Activated T-cell treated with anti-CD3 and anti-CD28 coated beads for 48 hours (primary cell): Measurements from ENCODE around the gene PCYOX1L.

Experiments used
- DNase-seq: peaks from one replicate; pipeline ENCODE4 v3.0.0-alpha.2; 2020; ENCODE audit warnings: low read depth

The PCYOX1L gene

GRCh38 chr5:149407323-149408251, 49.7 kb downstream of the PCYOX1L start:
- no peak for DNase-seq

- no peak for DNase-seq
Measured at GRCh38 chr5:149408252-149409099, 50.6 kb downstream of the PCYOX1L start.

- no peak for DNase-seq
Measured at GRCh38 chr5:149409268-149409948, 51.6 kb downstream of the PCYOX1L start.

GRCh38 chr5:149410071-149410470, 52.2 kb downstream of the PCYOX1L start:
- DNase-seq = no peak

GRCh38 chr5:149410721-149411432, 53.0 kb downstream of the PCYOX1L start:
- no peak for DNase-seq

GRCh38 chr5:149411738-149412519, 54.1 kb downstream of the PCYOX1L start:
- no peak for DNase-seq

DNA sequence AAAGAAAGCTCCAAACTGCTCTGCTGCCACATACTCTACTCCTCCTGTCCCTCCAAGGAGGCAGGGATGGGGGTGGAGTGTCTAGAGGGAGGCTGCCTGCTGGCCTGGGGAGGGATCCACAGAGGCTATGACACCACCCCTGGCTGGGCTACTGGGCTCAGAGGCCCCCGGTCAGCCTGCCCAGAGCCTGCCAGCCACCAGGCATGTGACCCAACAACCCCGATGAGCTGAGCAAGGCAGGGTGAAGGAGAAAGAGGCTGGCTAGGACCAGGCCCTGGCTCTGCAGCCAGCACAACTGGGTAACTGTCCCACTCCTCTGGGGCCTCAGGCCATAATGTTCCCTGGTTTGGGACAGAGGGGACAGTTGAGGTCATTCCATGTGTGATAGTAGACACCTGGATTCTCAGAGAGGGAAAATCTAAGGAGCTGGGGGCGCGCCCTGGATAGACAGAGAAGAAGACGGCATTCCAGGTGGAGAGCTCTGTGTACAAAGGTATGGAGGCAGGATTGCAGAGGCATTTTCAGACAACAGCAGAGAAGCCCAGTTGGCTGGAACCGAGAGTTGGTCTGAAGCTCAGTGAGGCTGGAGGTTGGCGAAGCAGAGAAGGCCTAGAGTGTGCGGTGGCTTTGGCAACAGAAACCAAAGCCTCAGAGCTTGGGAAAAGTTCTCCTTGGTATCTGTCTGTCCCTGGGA, 55.1 kb downstream of the PCYOX1L start:
- no peak for DNase-seq

GRCh38 chr5:149413477-149414210, 55.8 kb downstream of the PCYOX1L start:
- DNase-seq = no peak

GRCh38 chr5:149414405-149415065, 56.7 kb downstream of the PCYOX1L start:
- no peak for DNase-seq

- no peak for DNase-seq
Measured at GRCh38 chr5:149415066-149415967, 57.5 kb downstream of the PCYOX1L start.

- no peak for DNase-seq
Measured at GRCh38 chr5:149416987-149417710, 59.3 kb downstream of the PCYOX1L start.

DNA sequence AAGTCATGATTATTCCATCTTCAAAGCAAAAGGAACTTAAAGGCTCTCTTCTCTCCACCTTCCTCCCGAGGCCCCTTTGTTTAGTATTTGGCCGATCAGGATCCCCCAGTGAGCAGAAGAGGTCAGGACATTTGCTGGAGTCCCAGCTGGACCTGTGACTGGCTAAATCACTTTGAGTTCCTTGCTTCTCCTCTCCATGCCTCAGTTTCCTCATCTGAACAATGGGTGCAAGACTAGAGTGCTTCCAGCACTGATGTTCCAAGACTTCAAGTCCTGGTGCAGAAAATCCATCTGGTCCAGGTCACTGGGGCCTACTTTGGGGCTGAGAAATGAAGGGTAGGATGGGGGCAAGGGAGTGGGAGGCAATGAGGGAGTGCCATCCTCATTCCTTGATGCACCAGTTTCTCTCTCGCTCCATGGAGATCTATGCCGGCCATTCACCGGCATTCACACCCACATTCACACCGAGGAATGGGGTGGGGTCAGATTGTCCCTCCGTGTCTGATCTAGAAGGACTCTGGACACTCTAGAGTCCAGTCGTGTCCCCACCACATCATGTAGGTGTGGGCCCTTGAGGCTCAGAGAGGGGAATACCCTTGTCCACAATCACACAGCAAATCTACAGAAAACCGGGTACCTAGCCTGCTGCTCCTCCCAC, 60.0 kb downstream of the PCYOX1L start:
- DNase-seq = no peak

DNA sequence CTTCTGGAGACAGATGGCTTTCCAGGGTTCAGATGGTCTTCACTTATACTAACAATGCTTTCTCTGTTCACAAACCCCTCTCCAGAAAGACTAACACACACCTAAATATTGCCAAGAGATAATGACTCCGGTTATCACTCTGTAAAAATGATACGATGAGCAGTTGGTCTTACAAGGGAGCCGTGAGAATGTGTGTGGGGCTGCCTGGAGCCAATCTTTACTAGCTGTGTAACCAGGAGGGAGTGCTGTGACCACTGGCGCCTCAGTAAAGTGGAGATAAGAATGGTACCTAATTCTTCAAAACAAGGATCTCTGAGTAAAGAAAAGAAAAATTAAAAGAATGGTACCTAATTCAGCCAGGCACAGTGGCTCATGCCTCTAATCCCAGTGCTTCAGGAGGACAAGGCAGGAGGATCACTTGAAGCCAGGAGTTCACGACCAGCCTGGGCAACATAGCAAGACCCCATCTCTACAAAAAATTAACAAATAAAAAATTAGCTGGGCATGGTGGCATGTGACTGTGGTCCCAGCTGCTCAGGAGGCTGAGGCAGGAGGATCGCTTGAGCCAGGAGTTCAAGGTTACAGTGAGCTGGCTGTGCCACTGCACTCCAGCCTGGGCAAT, 61.2 kb downstream of the PCYOX1L start:
- DNase-seq = no peak
